GM12878 (cell line): ENCODE measurements around the gene EDEM3. TPM values are rescaled to one million over a fixed set of nuclear protein-coding genes. Genes with fewer than 3 reads are reported as not detected.

Experiments used
- ATAC-seq: fragments of 200-7000 bp; cut with Tn5 transposase; 3 replicates; pipeline ENCODE4 v1.9.1; 2020; ENCODE audit warnings: mild to moderate bottlenecking, moderate library complexity
- BruUV-seq: library from RNA; stranded (reverse); fragments of 400-500 nt; replicated peaks from 2 replicates; lab custom pipeline; 2021; lab: Mats Ljungman, UMichigan
- CTCF ChIA-PET: fragments of 300-600 bp; sonication (Branson Sonifier 250); formaldehyde crosslinking; extraction: SDS; loops from one replicate; lab custom pipeline; 2021; ENCODE audit warnings: inconsistent platforms; lab: Yijun Ruan, JAX
- POLR2A ChIA-PET: fragments of 350-600 bp; formaldehyde crosslinking; extraction: SDS; loops from one replicate; lab custom pipeline; 2021; ENCODE audit warnings: inconsistent platforms; lab: Charles Lee
- RAD21 ChIA-PET: fragments of 300-600 bp; sonication (Branson Sonifier 250); formaldehyde crosslinking; loops from one replicate; lab custom pipeline; 2023; ENCODE audit warnings: antibody characterized with exemption; ENCODE audit not compliant: unreplicated experiment; lab: Charles Lee
- SMC1A ChIA-PET: fragments of 300-600 bp; sonication (Branson Sonifier 250); formaldehyde crosslinking; loops from one replicate; lab custom pipeline; 2023; ENCODE audit not compliant: unreplicated experiment, uncharacterized antibody; lab: Charles Lee
- DNase-seq: peaks from one replicate; pipeline ENCODE4 v3.0.0-alpha.2; 2011; ENCODE audit warnings: low read depth, low spot score
- FAIRE-seq: peaks from 3 replicates; lab custom pipeline; 2011; peaks lifted over from hg19 to GRCh38; lab: Jason Lieb, UNC
- H2AFZ ChIP-seq: 2 replicates; pipeline ENCODE4 v1.6.0; 2011; ENCODE audit warnings: low read depth, low read length, control low read depth; ENCODE audit not compliant: control insufficient read depth
- H3K27ac ChIP-seq: 2 replicates; pipeline ENCODE4 v1.5.1; 2011; ENCODE audit warnings: control low read depth; ENCODE audit not compliant: control insufficient read depth, insufficient read depth
- H3K27me3 ChIP-seq, 2 experiments: replicated peaks in 1 of 2; 2 replicates each; pipeline versions ENCODE4 v1.6.0 to v1.6.1; 2011; ENCODE audit warnings: low read length in 1 of 2; ENCODE audit not compliant: control insufficient read depth in 2 of 2, insufficient read depth in 2 of 2
- H3K36me3 ChIP-seq, 2 experiments: 2 replicates each; pipeline ENCODE4 v1.5.1; 2011; ENCODE audit warnings: low read length in 1 of 2; ENCODE audit not compliant: control insufficient read depth in 2 of 2, insufficient read depth in 2 of 2
- H3K4me1 ChIP-seq: 2 replicates; pipeline ENCODE4 v1.6.1; 2011; ENCODE audit warnings: mild to moderate bottlenecking, low read length, moderate library complexity, mixed read lengths; ENCODE audit not compliant: control insufficient read depth, insufficient read depth
- H3K4me2 ChIP-seq: 2 replicates; pipeline ENCODE4 v1.6.0; 2011; ENCODE audit warnings: control low read depth; ENCODE audit not compliant: control insufficient read depth, insufficient read depth
- H3K4me3 ChIP-seq: fragments of 200-600 bp; sonication (generic); 2 replicates; pipeline ENCODE4 v1.5.1; 2016
- H3K79me2 ChIP-seq: 2 replicates; pipeline ENCODE4 v1.6.0; 2011; ENCODE audit warnings: low read length; ENCODE audit not compliant: control insufficient read depth, insufficient read depth
- H3K9ac ChIP-seq: 2 replicates; pipeline ENCODE4 v1.8.0; 2011; ENCODE audit warnings: low read length, control low read depth, mixed read lengths; ENCODE audit not compliant: control insufficient read depth, insufficient read depth
- H3K9me3 ChIP-seq: replicated peaks from 3 replicates; pipeline ENCODE4 v1.5.1; 2011; ENCODE audit warnings: mild to moderate bottlenecking, low read length; ENCODE audit not compliant: control insufficient read depth, insufficient read depth
- H4K20me1 ChIP-seq: 2 replicates; pipeline ENCODE4 v1.6.0; 2011; ENCODE audit not compliant: control insufficient read depth, insufficient read depth
- BACH1 ChIP-seq: fragments of 450-650 bp; IDR thresholded peaks from 2 replicates; pipeline ENCODE4 v1.6.1; 2017; ENCODE audit warnings: mild to moderate bottlenecking, borderline replicate concordance
- EP300 ChIP-seq, 2 experiments: fragments of 150-350 bp in 1 of 2; IDR thresholded peaks; 2 replicates each; pipeline ENCODE4 v1.6.1; 2011 to 2012; ENCODE audit warnings: low read depth in 2 of 2, low read length in 2 of 2, borderline replicate concordance in 1 of 2, improper control_type of control experiment in 1 of 2, inconsistent platforms in 1 of 2; ENCODE audit not compliant: control insufficient read depth in 1 of 2
- ETV6 ChIP-seq, 2 experiments: fragments of 450-650 bp in 1 of 2; IDR thresholded peaks in 1 of 2; conservative IDR thresholded peaks in 1 of 2; 2 replicates each; pipeline ENCODE4 v1.6.1; 2014; ENCODE audit warnings: antibody characterized with exemption in 1 of 2, borderline replicate concordance in 1 of 2, low read depth in 1 of 2, mild to moderate bottlenecking in 1 of 2, moderate library complexity in 1 of 2
- HDAC6 ChIP-seq: fragments of 200-600 bp; sonication (generic); IDR thresholded peaks from one replicate; pipeline ENCODE4 v1.8.0; 2017; ENCODE audit warnings: antibody characterized with exemption; ENCODE audit not compliant: unreplicated experiment
- IKZF2 ChIP-seq, 2 experiments: fragments of 450-650 bp; IDR thresholded peaks; 2 replicates each; pipeline ENCODE4 v1.6.1; 2017; ENCODE audit warnings: mild to moderate bottlenecking in 2 of 2, moderate library complexity in 2 of 2
- JUNB ChIP-seq: IDR thresholded peaks from 2 replicates; pipeline ENCODE4 v1.6.1; 2016; ENCODE audit warnings: antibody characterized with exemption, mild to moderate bottlenecking
- KDM1A ChIP-seq: fragments of 200-600 bp; sonication (generic); IDR thresholded peaks from 2 replicates; pipeline ENCODE4 v1.6.1; 2016; ENCODE audit warnings: borderline replicate concordance
- NFXL1 ChIP-seq: fragments of 450-650 bp; IDR thresholded peaks from 2 replicates; pipeline ENCODE4 v1.6.1; 2017; ENCODE audit warnings: antibody characterized with exemption, mild to moderate bottlenecking, borderline replicate concordance
- NRF1 ChIP-seq: conservative IDR thresholded peaks from 2 replicates; pipeline ENCODE4 v1.6.1; 2011; ENCODE audit warnings: mild to moderate bottlenecking, low read depth, low read length, improper control_type of control experiment
- PML ChIP-seq: IDR thresholded peaks from 2 replicates; pipeline ENCODE4 v1.6.1; 2012; ENCODE audit warnings: low read length, inconsistent platforms
- RB1 ChIP-seq: fragments of 450-650 bp; formaldehyde crosslinking; IDR thresholded peaks from 2 replicates; pipeline ENCODE4 v1.6.1; 2017; ENCODE audit warnings: mild to moderate bottlenecking, borderline replicate concordance
- RBBP5 ChIP-seq: fragments of 200-600 bp; sonication (generic); conservative IDR thresholded peaks from 2 replicates; pipeline ENCODE4 v1.6.1; 2016
- RUNX3 ChIP-seq: IDR thresholded peaks from 2 replicates; pipeline ENCODE4 v1.6.1; 2012; ENCODE audit warnings: low read length, inconsistent platforms
- SMC3 ChIP-seq: IDR thresholded peaks from 2 replicates; pipeline ENCODE4 v1.6.1; 2011; ENCODE audit warnings: low read length, improper control_type of control experiment, borderline replicate concordance
- SREBF1 ChIP-seq: IDR thresholded peaks from 2 replicates; pipeline ENCODE4 v1.6.1; 2012; ENCODE audit warnings: mild to moderate bottlenecking, low read length
- TCF3 ChIP-seq: IDR thresholded peaks from 2 replicates; pipeline ENCODE4 v1.6.1; 2012; ENCODE audit warnings: low read depth, mild to moderate bottlenecking, low read length, borderline replicate concordance; ENCODE audit not compliant: insufficient read depth
- ZNF207 ChIP-seq: fragments of 450-650 bp; IDR thresholded peaks from 2 replicates; pipeline ENCODE4 v1.6.1; 2014; ENCODE audit warnings: antibody characterized with exemption, mild to moderate bottlenecking, borderline replicate concordance
- WGBS: methylation state at CpG from one replicate; pipeline ENCODE4 v1.1.6; 2016; ENCODE audit warnings: low lambda C conversion rate; ENCODE audit not compliant: insufficient replicate concordance, insufficient coverage; ENCODE audit errors: missing lambda C conversion rate; 5-methylcytosine and 5-hydroxymethylcytosine counted together
- in situ Hi-C: fragments of 300-500 bp; cut with MboI; formaldehyde crosslinking; loops from 9 replicates; pipeline ENCODE4 v1.14.3; 2018; ENCODE audit warnings: mixed read lengths
- intact Hi-C: fragments of 100-400 bp; cut with micrococcal nuclease; formaldehyde crosslinking; loops from one replicate; pipeline ENCODE4 v1.14.2; 2022; ENCODE audit not compliant: unreplicated experiment
- polyA plus RNA-seq, 11 experiments: library from polyadenylated mRNA; depleted of rRNA in 4 of 11; unstranded in 6 of 11; stranded (reverse) in 5 of 11; fragments of >200 nt; fragmentation: Nextera tagmentation in 4 of 11; fragmentation: Illumina TruSeq in 1 of 11; extraction: Ambion mirVana in 4 of 11; extraction: Trizol in 1 of 11; gene quantifications; 1 replicate in 1 of 11; 2 replicates in 10 of 11; pipeline versions ENCODE4 v1.2.1 to v1.2.3, GENCODE V29; 2011 to 2016; ENCODE audit warnings: inconsistent platforms in 2 of 11, missing spikeins in 2 of 11, low read depth in 1 of 11
- total RNA-seq, 4 experiments: library from RNA; depleted of rRNA in 3 of 4; stranded (reverse); fragments of >200 nt in 3 of 4; fragmentation: Illumina TruSeq in 1 of 4; extraction: Trizol in 1 of 4; gene quantifications; 2 replicates each; pipeline versions ENCODE4 v1.2.1 to v1.2.3, GENCODE V29; 2013 to 2021
- TF ChIP-seq, protein P1 (sequence below): fragments of 150-350 bp; IDR thresholded peaks from 2 replicates; pipeline ENCODE4 v1.6.1; 2014; ENCODE audit warnings: mild to moderate bottlenecking, low read depth, low read length
- TF ChIP-seq, protein P2 (sequence below): fragments of 150-350 bp; IDR thresholded peaks from 2 replicates; pipeline ENCODE4 v1.6.1; 2016; ENCODE audit warnings: low read depth, low read length

The EDEM3 gene
- total and polyA plus RNA-seq, 10 of the 15 experiments (the other 5 are each of a cell fraction or from before 2014, with no cell fraction given) = 6.4 to 19.3 (median 14.3) TPM

DNA sequence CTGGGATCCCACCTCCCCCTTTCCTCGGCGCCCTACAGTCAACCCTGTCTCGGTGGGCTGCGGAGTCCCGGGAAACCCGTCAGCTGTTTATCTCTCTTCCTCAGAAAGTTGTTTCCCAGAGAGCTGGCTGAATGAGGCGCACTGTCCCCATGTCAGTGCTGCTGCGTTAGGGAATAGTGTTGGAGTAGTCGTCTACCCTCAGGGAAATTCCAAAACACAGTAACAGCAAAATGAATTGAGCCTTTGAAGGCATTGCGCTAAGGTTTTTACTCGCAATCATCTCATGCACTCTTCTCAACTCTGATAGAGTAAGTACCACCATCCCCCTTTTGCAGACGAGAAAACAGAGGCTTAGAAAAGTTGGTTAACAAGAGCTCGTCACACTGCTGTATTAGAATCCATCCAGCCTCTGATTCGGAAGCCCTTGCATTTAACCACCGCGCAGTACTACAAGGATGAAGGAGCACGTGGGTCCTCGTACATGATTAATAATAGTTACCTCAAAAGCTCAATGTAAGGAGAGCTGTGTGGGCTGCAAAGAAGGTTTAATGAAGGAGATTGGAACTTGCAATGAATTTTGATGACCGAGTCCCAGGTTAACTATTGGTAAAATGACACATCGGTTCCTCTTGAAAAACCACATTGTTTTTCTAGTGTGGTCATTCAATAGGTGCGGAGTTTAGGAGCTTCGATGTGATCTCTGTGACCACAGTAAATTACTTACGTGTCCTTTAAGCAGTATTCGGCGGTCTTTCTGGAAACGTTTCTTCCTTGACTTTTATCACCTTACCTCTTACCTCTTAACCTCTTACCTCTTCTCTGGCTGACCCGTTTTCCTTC lies 788 bp upstream of the EDEM3 start:
- intact Hi-C loops (loop anchor here (5.0 kb wide), 1 partner anchor 402 kb away; the partner anchor contains the start of genes SWT1 and TRMT1L), in situ Hi-C loops (no loop called here)
- POLR2A ChIA-PET = interaction anchor here (0.6 to 2.1 kb wide), 6 partner anchors 8 to 402 kb away, joined by 3 to 7 read pairs (median 4); no protein-coding TSS in a partner anchor
- SMC1A ChIA-PET = interaction anchor here (0.6 to 5.4 kb wide), 15 partner anchors 8 to 399 kb away, joined by 3 to 39 read pairs (median 3); no protein-coding TSS in a partner anchor
- Histone ChIP-seq H3K4me3 (peak overlapping the region; percentile 75), H3K9me3 (no peaks in the 10 kb centered on the region), H3K36me3 (no peaks in the 10 kb centered on the region), H3K27me3 (no peaks in the 10 kb centered on the region), H3K79me2 (peaks cover 32% of the 10 kb centered on the region), H3K27ac (peak overlapping the region; percentile 59), H3K4me1 (no peaks in the 10 kb centered on the region), H3K4me2 (peak overlapping the region; percentile 57), H2AFZ (peak overlapping the region; percentile 97), H3K9ac (peak overlapping the region; percentile 85), H4K20me1 (no peaks in the 10 kb centered on the region)
- peak; percentile 2 for ATAC-seq
- no peak for DNase-seq
- under 1% methylated on average over 26 of the region's 27 CpGs for WGBS
- CTCF ChIA-PET = interaction anchor here (0.8 to 2.4 kb wide), 9 partner anchors 9 to 415 kb away, joined by 3 to 10 read pairs (median 3); no protein-coding TSS in a partner anchor
- FAIRE-seq = no peak
- BruUV-seq = no TSS peak
- RAD21 ChIA-PET = interaction anchor here (0.6 to 4.5 kb wide), 8 partner anchors 10 to 562 kb away, joined by 3 to 21 read pairs (median 4); partner anchors contain the start of gene IVNS1ABP
- no peak for TF ChIP-seq SREBF1
- no peak for TF ChIP-seq RBBP5
- TF ChIP-seq, protein P1, sequence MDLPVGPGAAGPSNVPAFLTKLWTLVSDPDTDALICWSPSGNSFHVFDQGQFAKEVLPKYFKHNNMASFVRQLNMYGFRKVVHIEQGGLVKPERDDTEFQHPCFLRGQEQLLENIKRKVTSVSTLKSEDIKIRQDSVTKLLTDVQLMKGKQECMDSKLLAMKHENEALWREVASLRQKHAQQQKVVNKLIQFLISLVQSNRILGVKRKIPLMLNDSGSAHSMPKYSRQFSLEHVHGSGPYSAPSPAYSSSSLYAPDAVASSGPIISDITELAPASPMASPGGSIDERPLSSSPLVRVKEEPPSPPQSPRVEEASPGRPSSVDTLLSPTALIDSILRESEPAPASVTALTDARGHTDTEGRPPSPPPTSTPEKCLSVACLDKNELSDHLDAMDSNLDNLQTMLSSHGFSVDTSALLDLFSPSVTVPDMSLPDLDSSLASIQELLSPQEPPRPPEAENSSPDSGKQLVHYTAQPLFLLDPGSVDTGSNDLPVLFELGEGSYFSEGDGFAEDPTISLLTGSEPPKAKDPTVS = no peak
- no peak for TF ChIP-seq PML
- TF ChIP-seq ZNF207 = 0 out of 2 replicates have a peak, but pooled peaks have one; percentile 34
- no peak for TF ChIP-seq JUNB
- no peak for TF ChIP-seq TCF3
- TF ChIP-seq NFXL1 = no peak
- TF ChIP-seq KDM1A = no peak
- peak; percentile 45 for TF ChIP-seq RUNX3
- no peak; the same call in 1 of the 2 replicates for TF ChIP-seq RB1
- TF ChIP-seq BACH1 = no peak
- no peak for TF ChIP-seq NRF1
- TF ChIP-seq, protein P2, sequence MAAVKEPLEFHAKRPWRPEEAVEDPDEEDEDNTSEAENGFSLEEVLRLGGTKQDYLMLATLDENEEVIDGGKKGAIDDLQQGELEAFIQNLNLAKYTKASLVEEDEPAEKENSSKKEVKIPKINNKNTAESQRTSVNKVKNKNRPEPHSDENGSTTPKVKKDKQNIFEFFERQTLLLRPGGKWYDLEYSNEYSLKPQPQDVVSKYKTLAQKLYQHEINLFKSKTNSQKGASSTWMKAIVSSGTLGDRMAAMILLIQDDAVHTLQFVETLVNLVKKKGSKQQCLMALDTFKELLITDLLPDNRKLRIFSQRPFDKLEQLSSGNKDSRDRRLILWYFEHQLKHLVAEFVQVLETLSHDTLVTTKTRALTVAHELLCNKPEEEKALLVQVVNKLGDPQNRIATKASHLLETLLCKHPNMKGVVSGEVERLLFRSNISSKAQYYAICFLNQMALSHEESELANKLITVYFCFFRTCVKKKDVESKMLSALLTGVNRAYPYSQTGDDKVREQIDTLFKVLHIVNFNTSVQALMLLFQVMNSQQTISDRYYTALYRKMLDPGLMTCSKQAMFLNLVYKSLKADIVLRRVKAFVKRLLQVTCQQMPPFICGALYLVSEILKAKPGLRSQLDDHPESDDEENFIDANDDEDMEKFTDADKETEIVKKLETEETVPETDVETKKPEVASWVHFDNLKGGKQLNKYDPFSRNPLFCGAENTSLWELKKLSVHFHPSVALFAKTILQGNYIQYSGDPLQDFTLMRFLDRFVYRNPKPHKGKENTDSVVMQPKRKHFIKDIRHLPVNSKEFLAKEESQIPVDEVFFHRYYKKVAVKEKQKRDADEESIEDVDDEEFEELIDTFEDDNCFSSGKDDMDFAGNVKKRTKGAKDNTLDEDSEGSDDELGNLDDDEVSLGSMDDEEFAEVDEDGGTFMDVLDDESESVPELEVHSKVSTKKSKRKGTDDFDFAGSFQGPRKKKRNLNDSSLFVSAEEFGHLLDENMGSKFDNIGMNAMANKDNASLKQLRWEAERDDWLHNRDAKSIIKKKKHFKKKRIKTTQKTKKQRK = no peak
- peak in 1 of 2 experiments; percentile 18; a peak in 1 of 4 replicates for TF ChIP-seq EP300 (IDR thresholded peaks at IDR 0.05; ENCODE audit: borderline replicate concordance in 1 of 2, control insufficient read depth in 1 of 2, low read depth in 2 of 2, low read length in 2 of 2)
- peak; percentile 55 to 58; a peak in 3 of 4 replicates for TF ChIP-seq IKZF2 (IDR thresholded peaks at IDR 0.05)
- no peak for TF ChIP-seq ETV6 (conservative IDR thresholded peaks at IDR 0.05 in 1 of 2, IDR thresholded peaks at IDR 0.05 in 1 of 2; ENCODE audit: borderline replicate concordance in 1 of 2, low read depth in 1 of 2)
- no peak for TF ChIP-seq SMC3
- TF ChIP-seq HDAC6 = no peak
